ENCODE measurements around the gene CADPS. TPM values are rescaled to one million over a fixed set of nuclear protein-coding genes. Genes with fewer than 3 reads are reported as not detected.

Gene CADPS
- polyA plus RNA-seq, 1 donor (not counting 4 experiments of a cell fraction or from before 2014, with no cell fraction given), result not detected

- Histone ChIP-seq H3K4me1 (ENCODE audit: control insufficient read depth, extremely low read depth, insufficient read depth, low read length) (peaks cover 14% of the 10 kb centered on the region), H3K27me3 (ENCODE audit: control insufficient read depth, extremely low read depth, insufficient read depth, low read length) (no peaks in the 10 kb centered on the region), H3K36me3 (ENCODE audit: control insufficient read depth in 2 of 2, extremely low read depth in 1 of 2, insufficient read depth in 2 of 2, low read length in 2 of 2) (no peaks in the 10 kb centered on the region), H4K20me1 (ENCODE audit: control insufficient read depth, extremely low read depth, insufficient read depth, low read length) (no peaks in the 10 kb centered on the region), H3K4me3 (ENCODE audit: control insufficient read depth in 2 of 3, extremely low read depth in 1 of 3, insufficient read depth in 2 of 3, low read depth in 1 of 3, low read length in 3 of 3) (no peak overlapping the region), H3K9ac (ENCODE audit: control insufficient read depth, extremely low read depth, insufficient read depth, low read length) (no peak overlapping the region), H3K9me3 (ENCODE audit: control insufficient read depth, low read depth, low read length) (no peaks in the 10 kb centered on the region), H2AFZ (ENCODE audit: control insufficient read depth, low read length) (no peak overlapping the region), H3K27ac (ENCODE audit: control insufficient read depth, insufficient read depth, low read length) (no peak overlapping the region), H3K9me1 (ENCODE audit: control insufficient read depth, extremely low read depth, insufficient read depth, low read length) (no peaks in the 10 kb centered on the region), H3K4me2 (ENCODE audit: control insufficient read depth, extremely low read depth, insufficient read depth, low read depth, low read length) (no peak overlapping the region), H3K79me2 (ENCODE audit: control insufficient read depth, insufficient read depth, low read length) (no peaks in the 10 kb centered on the region)
- FAIRE-seq (no peak), DNase-seq (ENCODE audit: low read depth, low spot score) (no peak)
- TF ChIP-seq EZH2 (IDR thresholded peaks at IDR 0.05; ENCODE audit: low read length) (no peak), CTCF (optimal IDR thresholded peaks at IDR 0.05 in 1 of 3, IDR thresholded peaks at IDR 0.05 in 1 of 3, conservative IDR thresholded peaks at IDR 0.05 in 1 of 3; ENCODE audit: extremely low read depth in 1 of 3, insufficient read depth in 2 of 3, low read length in 3 of 3) (no peak)
- dilution Hi-C loops (cut with MboI; ENCODE audit: extremely low pct_ligation_motif_present, low sequenced_read_pairs), result no loop called here
These were observed 309.1 kb downstream of the CADPS start for GRCh38 chr3:62566022-62566557.

- peaks cover 14% of the 10 kb centered on the region for H3K4me1 ChIP-seq (ENCODE audit: control insufficient read depth, extremely low read depth, insufficient read depth, low read length)
- peak; percentile 9 for FAIRE-seq
- no peaks in the 10 kb centered on the region for H3K79me2 ChIP-seq (ENCODE audit: control insufficient read depth, insufficient read depth, low read length)
- H3K27me3 ChIP-seq (ENCODE audit: control insufficient read depth, extremely low read depth, insufficient read depth, low read length), result no peaks in the 10 kb centered on the region
- no peaks in the 10 kb centered on the region for H3K9me1 ChIP-seq (ENCODE audit: control insufficient read depth, extremely low read depth, insufficient read depth, low read length)
- H3K9ac ChIP-seq (ENCODE audit: control insufficient read depth, extremely low read depth, insufficient read depth, low read length), result no peak overlapping the region
- TF ChIP-seq EZH2 (IDR thresholded peaks at IDR 0.05; ENCODE audit: low read length) (no peak), CTCF (optimal IDR thresholded peaks at IDR 0.05 in 1 of 3, IDR thresholded peaks at IDR 0.05 in 1 of 3, conservative IDR thresholded peaks at IDR 0.05 in 1 of 3; ENCODE audit: extremely low read depth in 1 of 3, insufficient read depth in 2 of 3, low read length in 3 of 3) (no peak)
- no peaks in the 10 kb centered on the region for H4K20me1 ChIP-seq (ENCODE audit: control insufficient read depth, extremely low read depth, insufficient read depth, low read length)
- H3K36me3 ChIP-seq (ENCODE audit: control insufficient read depth in 2 of 2, extremely low read depth in 1 of 2, insufficient read depth in 2 of 2, low read length in 2 of 2), result no peaks in the 10 kb centered on the region
- dilution Hi-C loops (cut with MboI; ENCODE audit: extremely low pct_ligation_motif_present, low sequenced_read_pairs), result no loop called here
- H2AFZ ChIP-seq (ENCODE audit: control insufficient read depth, low read length), result no peak overlapping the region
- DNase-seq (ENCODE audit: low read depth, low spot score), result no peak
- H3K4me3 ChIP-seq (ENCODE audit: control insufficient read depth in 2 of 3, extremely low read depth in 1 of 3, insufficient read depth in 2 of 3, low read depth in 1 of 3, low read length in 3 of 3), result no peak overlapping the region
- no peak overlapping the region for H3K27ac ChIP-seq (ENCODE audit: control insufficient read depth, insufficient read depth, low read length)
- H3K9me3 ChIP-seq (ENCODE audit: control insufficient read depth, low read depth, low read length), result no peaks in the 10 kb centered on the region
- no peak overlapping the region for H3K4me2 ChIP-seq (ENCODE audit: control insufficient read depth, extremely low read depth, insufficient read depth, low read depth, low read length)
These were observed 312.6 kb downstream of the CADPS start for GRCh38 chr3:62562596-62562995.
